ENCODE measurements around the gene TTC33. TPM values are rescaled to one million over a fixed set of nuclear protein-coding genes. Genes with fewer than 3 reads are reported as not detected.

The TTC33 gene
- polyA plus RNA-seq, 1 of the 3 experiments (the other 2 are of a cell fraction), result 2.2 TPM

GRCh38 chr5:40484495-40484894, 271.3 kb downstream of the TTC33 start:
- Histone ChIP-seq H3K79me2 (ENCODE audit: insufficient read depth) (no peaks in the 10 kb centered on the region), H3K9me3 (no peaks in the 10 kb centered on the region), H3K4me2 (no peak overlapping the region), H3K36me3 (replicated peaks in 1 of 2; ENCODE audit: control insufficient read depth in 1 of 2, insufficient read depth in 2 of 2, low read length in 1 of 2) (no peaks in the 10 kb centered on the region), H2AFZ (ENCODE audit: low read depth) (no peak overlapping the region), H3K27ac (ENCODE audit: low read depth in 2 of 2, low read length in 1 of 2) (no peak overlapping the region), H4K20me1 (ENCODE audit: insufficient read depth) (no peaks in the 10 kb centered on the region), H3K4me1 (ENCODE audit: control insufficient read depth in 1 of 2, insufficient read depth in 2 of 2, low read depth in 1 of 2, low read length in 1 of 2) (no peaks in the 10 kb centered on the region), H3F3A (replicated peaks; ENCODE audit: insufficient read depth) (no peaks in the 10 kb centered on the region), H3K9me2 (no peaks in the 10 kb centered on the region), H3K27me3 (ENCODE audit: insufficient read depth) (peaks cover 13% of the 10 kb centered on the region; the same call in 1 of the 2 replicates), H3K4me3 (ENCODE audit: low read depth in 2 of 2, low read length in 1 of 2) (no peak overlapping the region), H3K9ac (no peak overlapping the region)
- ChIA-PET POLR2A (no interaction called here), CTCF (interaction anchor here (1.2 kb wide), 1 partner anchor 199 kb away, joined by 3 read pairs; no protein-coding TSS in a partner anchor)
- no peak for DNase-seq
- WGBS (ENCODE audit: low lambda C conversion rate), result 6% methylated on average over 2 of the region's 2 CpGs
- no peak for TF ChIP-seq CHD2 (IDR thresholded peaks at IDR 0.05; ENCODE audit: low read length, partially characterized antibody)
- TF ChIP-seq FOXJ3 (CRISPR knock-in tag; IDR thresholded peaks at IDR 0.05), result no peak
- TF ChIP-seq GABPA (IDR thresholded peaks at IDR 0.05; ENCODE audit: low read depth), result no peak
- TF ChIP-seq JUND (IDR thresholded peaks at IDR 0.05), result no peak
- TF ChIP-seq RAD21 (IDR thresholded peaks at IDR 0.05; ENCODE audit: low read length), result no peak

DNA sequence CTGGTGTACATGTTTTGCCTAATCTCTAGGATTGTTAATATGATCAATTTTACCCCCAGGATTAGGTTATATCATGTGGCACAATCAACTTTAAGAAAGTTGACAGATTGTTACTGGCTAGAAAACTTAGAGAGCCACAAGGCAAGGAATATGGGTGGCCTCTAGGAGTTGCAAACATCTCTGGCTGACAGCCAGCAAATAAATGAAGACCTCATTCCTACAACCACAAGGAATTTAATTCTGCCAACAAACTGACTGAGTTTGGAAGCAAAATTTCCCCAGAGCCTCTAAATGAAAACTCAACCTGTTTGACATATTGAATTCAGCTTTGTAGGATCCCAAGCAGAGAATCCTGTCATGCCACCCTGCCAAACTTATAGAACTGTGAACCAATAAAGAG, 272.4 kb downstream of the TTC33 start:
- Histone ChIP-seq H3K4me3 (ENCODE audit: low read depth in 2 of 2, low read length in 1 of 2) (no peak overlapping the region), H3K9me2 (no peaks in the 10 kb centered on the region), H3K36me3 (replicated peaks in 1 of 2; ENCODE audit: control insufficient read depth in 1 of 2, insufficient read depth in 2 of 2, low read length in 1 of 2) (no peaks in the 10 kb centered on the region), H4K20me1 (ENCODE audit: insufficient read depth) (no peaks in the 10 kb centered on the region), H3K27me3 (ENCODE audit: insufficient read depth) (0 out of 2 replicates have a peak, but pooled peaks cover 6% of the 10 kb centered on the region), H3K4me1 (ENCODE audit: control insufficient read depth in 1 of 2, insufficient read depth in 2 of 2, low read depth in 1 of 2, low read length in 1 of 2) (no peaks in the 10 kb centered on the region), H3K79me2 (ENCODE audit: insufficient read depth) (no peaks in the 10 kb centered on the region), H3K4me2 (no peak overlapping the region), H3F3A (replicated peaks; ENCODE audit: insufficient read depth) (peaks cover 3% of the 10 kb centered on the region), H3K9me3 (no peaks in the 10 kb centered on the region), H2AFZ (ENCODE audit: low read depth) (0 out of 2 replicates have a peak overlapping the region, but pooled peaks have one; percentile 22), H3K27ac (ENCODE audit: low read depth in 2 of 2, low read length in 1 of 2) (no peak overlapping the region), H3K9ac (no peak overlapping the region)
- ChIA-PET CTCF (interaction anchor here (1.2 kb wide), 1 partner anchor 200 kb away, joined by 3 read pairs; no protein-coding TSS in a partner anchor), POLR2A (no interaction called here)
- no peak for DNase-seq
- no peak for TF ChIP-seq FOXJ3 (CRISPR knock-in tag; IDR thresholded peaks at IDR 0.05)
- no peak for TF ChIP-seq PBX3 (IDR thresholded peaks at IDR 0.05)
- TF ChIP-seq USF2 (IDR thresholded peaks at IDR 0.05; ENCODE audit: borderline replicate concordance, low read depth, low read length), result no peak
- no peak for TF ChIP-seq RAD21 (IDR thresholded peaks at IDR 0.05; ENCODE audit: low read length)

GRCh38 chr5:40481241-40481640, 274.5 kb downstream of the TTC33 start:
- no peak for DNase-seq
- Histone ChIP-seq H3F3A (replicated peaks; ENCODE audit: insufficient read depth) (peaks cover 8% of the 10 kb centered on the region), H4K20me1 (ENCODE audit: insufficient read depth) (no peaks in the 10 kb centered on the region), H3K36me3 (replicated peaks in 1 of 2; ENCODE audit: control insufficient read depth in 1 of 2, insufficient read depth in 2 of 2, low read length in 1 of 2) (no peaks in the 10 kb centered on the region), H3K9me3 (no peaks in the 10 kb centered on the region), H2AFZ (ENCODE audit: low read depth) (no peak overlapping the region), H3K27me3 (ENCODE audit: insufficient read depth) (no peaks in the 10 kb centered on the region), H3K4me3 (ENCODE audit: low read depth in 2 of 2, low read length in 1 of 2) (no peak overlapping the region), H3K4me2 (no peak overlapping the region), H3K9me2 (no peaks in the 10 kb centered on the region), H3K27ac (ENCODE audit: low read depth in 2 of 2, low read length in 1 of 2) (no peak overlapping the region), H3K79me2 (ENCODE audit: insufficient read depth) (no peaks in the 10 kb centered on the region), H3K9ac (no peak overlapping the region), H3K4me1 (ENCODE audit: control insufficient read depth in 1 of 2, insufficient read depth in 2 of 2, low read depth in 1 of 2, low read length in 1 of 2) (no peaks in the 10 kb centered on the region)
- POLR2A ChIA-PET, result no interaction called here
- TF ChIP-seq TEAD4 (IDR thresholded peaks at IDR 0.05; ENCODE audit: borderline replicate concordance, insufficient read depth), result no peak
- TF ChIP-seq PBX3 (IDR thresholded peaks at IDR 0.05), result no peak
- TF ChIP-seq GABPA (IDR thresholded peaks at IDR 0.05; ENCODE audit: low read depth), result no peak
- no peak for TF ChIP-seq JUND (IDR thresholded peaks at IDR 0.05)
- CTCF ChIA-PET, result no interaction called here
- WGBS (ENCODE audit: low lambda C conversion rate), result 39% methylated on average over 2 of the region's 2 CpGs

Measured in SK-N-SH (cell line).